ENCODE results near the gene NCOA3. TPM values are rescaled to one million over a fixed set of nuclear protein-coding genes. Genes with fewer than 3 reads are reported as not detected.
A peak's percentile ranks its signal among the peaks of the same experiment; 100 is the strongest.

Gene NCOA3
- total RNA-seq, 6 donors from 2014 or later, result 27.9 to 54.7 (median 38.9) TPM

DNA sequence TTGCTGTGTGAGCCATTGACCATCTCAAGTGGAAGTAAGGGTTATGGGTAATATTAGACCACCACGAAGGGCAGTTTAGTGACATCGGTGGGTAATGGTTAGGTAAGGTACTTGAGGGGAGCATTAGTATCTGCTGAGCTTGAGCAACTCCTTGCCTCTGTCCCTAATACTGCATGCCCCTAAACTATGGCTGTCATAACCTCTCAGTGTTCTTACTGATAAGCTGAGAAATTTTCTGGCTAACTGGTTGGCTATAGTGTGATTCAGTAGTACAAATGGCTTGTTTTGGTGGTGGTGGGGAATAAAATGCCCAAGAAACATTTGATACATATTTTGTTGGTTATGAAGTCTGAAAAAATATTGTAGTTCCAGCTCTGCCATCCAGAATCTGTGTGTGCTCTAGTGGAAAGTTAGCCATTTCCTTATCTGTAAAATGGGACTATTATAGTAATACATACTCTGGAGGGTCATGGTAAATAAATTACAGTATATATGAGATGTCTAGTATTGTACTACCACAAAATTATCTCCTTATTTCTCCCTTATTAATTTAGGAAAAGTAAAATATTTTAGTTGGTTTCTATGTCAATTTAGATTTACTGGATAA, 113.1 kb downstream of the NCOA3 start:
- no peak overlapping the region for H3K27ac ChIP-seq
- TF ChIP-seq EP300 (IDR thresholded peaks at IDR 0.05), result no peak
- no peak for TF ChIP-seq POLR2AphosphoS5 (IDR thresholded peaks at IDR 0.05)
- TF ChIP-seq, protein P1, sequence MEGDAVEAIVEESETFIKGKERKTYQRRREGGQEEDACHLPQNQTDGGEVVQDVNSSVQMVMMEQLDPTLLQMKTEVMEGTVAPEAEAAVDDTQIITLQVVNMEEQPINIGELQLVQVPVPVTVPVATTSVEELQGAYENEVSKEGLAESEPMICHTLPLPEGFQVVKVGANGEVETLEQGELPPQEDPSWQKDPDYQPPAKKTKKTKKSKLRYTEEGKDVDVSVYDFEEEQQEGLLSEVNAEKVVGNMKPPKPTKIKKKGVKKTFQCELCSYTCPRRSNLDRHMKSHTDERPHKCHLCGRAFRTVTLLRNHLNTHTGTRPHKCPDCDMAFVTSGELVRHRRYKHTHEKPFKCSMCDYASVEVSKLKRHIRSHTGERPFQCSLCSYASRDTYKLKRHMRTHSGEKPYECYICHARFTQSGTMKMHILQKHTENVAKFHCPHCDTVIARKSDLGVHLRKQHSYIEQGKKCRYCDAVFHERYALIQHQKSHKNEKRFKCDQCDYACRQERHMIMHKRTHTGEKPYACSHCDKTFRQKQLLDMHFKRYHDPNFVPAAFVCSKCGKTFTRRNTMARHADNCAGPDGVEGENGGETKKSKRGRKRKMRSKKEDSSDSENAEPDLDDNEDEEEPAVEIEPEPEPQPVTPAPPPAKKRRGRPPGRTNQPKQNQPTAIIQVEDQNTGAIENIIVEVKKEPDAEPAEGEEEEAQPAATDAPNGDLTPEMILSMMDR (IDR thresholded peaks at IDR 0.05), result no peak
- no peak for TF ChIP-seq POLR2A (IDR thresholded peaks at IDR 0.05)
- H3K9me3 ChIP-seq, result no peaks in the 10 kb centered on the region
- ATAC-seq (ENCODE audit: low FRiP score in 2 of 2) (no peak), DNase-seq (no peak)
- H3K4me3 ChIP-seq, result no peak overlapping the region
- 100% methylated on average over 2 of the region's 2 CpGs for WGBS, 2 donors
- no peaks in the 10 kb centered on the region for H3K27me3 ChIP-seq
- H3K4me1 ChIP-seq, result peaks cover 11 to 20% (median 17%) of the 10 kb centered on the region in 4 donors
- H3K36me3 ChIP-seq, result no peaks in the 10 kb centered on the region

- peaks cover 0 to 13% (median 7%) of the 10 kb centered on the region in 4 donors for H3K36me3 ChIP-seq
- 86 to 96% methylated on average over 6 of the region's 6 CpGs for WGBS, 2 donors
Observed at GRCh38 chr20:47618479-47618878, 116.8 kb downstream of the NCOA3 start.

DNA sequence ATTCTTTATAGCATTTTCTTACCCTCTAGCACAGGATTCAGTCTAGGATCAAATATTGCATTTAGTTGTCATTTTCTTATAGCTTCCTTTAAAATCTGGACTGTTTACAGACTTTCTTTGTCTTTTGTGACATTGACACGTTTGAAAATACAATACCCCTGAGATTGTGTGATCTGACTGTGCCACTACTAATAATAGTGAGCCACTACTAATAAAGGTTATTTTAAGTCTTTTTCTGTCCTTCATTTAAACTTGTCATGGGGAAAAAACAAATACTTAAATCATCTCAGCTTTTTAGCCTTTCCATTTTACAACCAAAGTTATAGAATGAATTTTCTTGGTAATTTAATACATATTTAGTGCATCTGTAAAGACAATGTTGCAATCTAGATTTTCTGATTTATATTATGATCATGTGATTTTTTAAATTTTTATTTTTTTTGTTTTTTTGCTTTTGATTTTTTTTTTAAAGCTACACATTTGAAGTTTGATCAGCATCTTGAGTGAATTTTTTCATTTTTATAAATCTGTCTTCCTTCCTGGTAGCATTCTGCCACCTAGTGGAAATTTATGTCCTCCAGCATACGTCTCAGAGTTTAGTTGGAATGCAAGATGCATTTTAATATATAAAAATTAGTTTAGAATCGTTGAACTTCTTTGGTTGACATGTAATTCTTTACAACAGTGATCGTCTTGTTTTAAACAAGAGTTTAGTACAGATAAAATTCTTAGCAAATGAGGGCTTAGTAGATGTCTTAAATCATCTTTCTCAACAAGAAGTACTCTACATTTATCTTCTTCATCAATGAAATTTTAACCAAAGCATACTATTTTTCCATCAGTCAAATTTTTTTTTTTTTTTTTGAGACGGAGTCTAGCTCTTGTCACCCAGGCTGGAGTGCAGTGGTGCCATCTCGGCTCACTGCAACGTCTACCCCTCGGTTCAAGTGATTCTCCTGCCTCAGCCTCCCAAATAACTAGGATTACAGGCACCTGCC, 119.4 kb downstream of the NCOA3 start:
- H3K27me3 ChIP-seq, result no peaks in the 10 kb centered on the region
- H3K36me3 ChIP-seq, result peaks cover 0 to 38% (median 12%) of the 10 kb centered on the region in 4 donors
- ATAC-seq (ENCODE audit: low FRiP score in 2 of 2) (no peak), DNase-seq (no peak)
- H3K27ac ChIP-seq, result peak overlapping the region in 1 of 4 donors; percentile 34
- no peaks in the 10 kb centered on the region for H3K9me3 ChIP-seq
- no peak for TF ChIP-seq POLR2AphosphoS5 (IDR thresholded peaks at IDR 0.05)
- no peak for TF ChIP-seq EP300 (IDR thresholded peaks at IDR 0.05)
- TF ChIP-seq, protein P1 (IDR thresholded peaks at IDR 0.05), result peak; percentile 28 to 83 (median 64)
- no peak overlapping the region for H3K4me3 ChIP-seq
- WGBS, 2 donors, result 47 to 49% methylated on average over 8 of the region's 8 CpGs
- peaks cover 0 to 8% (median 0%) of the 10 kb centered on the region in 4 donors for H3K4me1 ChIP-seq

More at GRCh38 chr20:47618479-47618878, 116.8 kb downstream of the NCOA3 start:
- Histone ChIP-seq H3K27me3 (no peaks in the 10 kb centered on the region), H3K4me1 (peaks cover 0 to 13% (median 6%) of the 10 kb centered on the region in 4 donors), H3K9me3 (no peaks in the 10 kb centered on the region), H3K4me3 (no peak overlapping the region), H3K27ac (no peak overlapping the region)
- ATAC-seq (ENCODE audit: low FRiP score in 2 of 2) (no peak), DNase-seq (no peak)
- TF ChIP-seq EP300 (IDR thresholded peaks at IDR 0.05) (no peak), POLR2A (IDR thresholded peaks at IDR 0.05) (no peak), POLR2AphosphoS5 (IDR thresholded peaks at IDR 0.05) (no peak)
- TF ChIP-seq, protein P1 (IDR thresholded peaks at IDR 0.05), result no peak

DNA sequence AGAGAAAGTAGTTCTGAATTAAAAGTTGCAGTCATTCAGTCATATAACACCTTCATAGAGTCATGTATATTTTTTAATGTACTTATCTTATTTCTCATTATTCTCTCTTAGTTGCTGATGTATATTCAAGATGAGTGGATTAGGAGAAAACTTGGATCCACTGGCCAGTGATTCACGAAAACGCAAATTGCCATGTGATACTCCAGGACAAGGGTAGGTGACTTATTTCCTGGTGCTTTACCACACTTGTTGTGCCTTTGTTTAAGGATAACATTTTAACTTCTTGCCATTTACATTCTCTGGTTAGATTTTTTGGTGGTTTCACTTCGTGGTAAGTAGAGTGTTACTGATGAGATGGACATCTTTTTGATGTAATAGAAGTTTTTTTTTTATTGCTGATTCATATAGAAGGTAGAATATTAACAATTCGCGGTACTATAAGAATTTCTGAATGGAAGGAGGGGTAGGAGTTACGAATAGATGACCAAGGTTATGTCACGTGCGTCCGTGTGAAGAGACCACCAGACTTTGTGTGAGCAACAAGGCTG, 120.5 kb downstream of the NCOA3 start:
- H3K36me3 ChIP-seq, result peaks cover 0 to 48% (median 12%) of the 10 kb centered on the region in 4 donors
- TF ChIP-seq, protein P1 (IDR thresholded peaks at IDR 0.05), result no peak
- no peak for TF ChIP-seq EP300 (IDR thresholded peaks at IDR 0.05)
- no peak for TF ChIP-seq POLR2AphosphoS5 (IDR thresholded peaks at IDR 0.05)
- TF ChIP-seq POLR2A (IDR thresholded peaks at IDR 0.05), result no peak
- no peak for DNase-seq

More for the DNA sequence above, 120.5 kb downstream of the NCOA3 start:
- peaks cover 0 to 8% (median 0%) of the 10 kb centered on the region in 4 donors for H3K4me1 ChIP-seq
- H3K27me3 ChIP-seq, result no peaks in the 10 kb centered on the region
- ATAC-seq (ENCODE audit: low FRiP score in 2 of 2), result no peak
- no peaks in the 10 kb centered on the region for H3K9me3 ChIP-seq
- WGBS, 2 donors, result 93% methylated on average over 9 of the region's 9 CpGs
- H3K27ac ChIP-seq, result no peak overlapping the region
- no peak overlapping the region for H3K4me3 ChIP-seq
